NCI-H345 (cell line): ENCODE results near the gene DKC1.
"Not testable (repeated sequence)": the region's sequence is repeated elsewhere in the genome, so short reads cannot be mapped to it uniquely, and the experiment has no call there.

Source experiments
- DNase-seq: peaks from one replicate; lab custom pipeline; 2025; lab: John Stamatoyannopoulos, UW

DKC1 gene

DNA sequence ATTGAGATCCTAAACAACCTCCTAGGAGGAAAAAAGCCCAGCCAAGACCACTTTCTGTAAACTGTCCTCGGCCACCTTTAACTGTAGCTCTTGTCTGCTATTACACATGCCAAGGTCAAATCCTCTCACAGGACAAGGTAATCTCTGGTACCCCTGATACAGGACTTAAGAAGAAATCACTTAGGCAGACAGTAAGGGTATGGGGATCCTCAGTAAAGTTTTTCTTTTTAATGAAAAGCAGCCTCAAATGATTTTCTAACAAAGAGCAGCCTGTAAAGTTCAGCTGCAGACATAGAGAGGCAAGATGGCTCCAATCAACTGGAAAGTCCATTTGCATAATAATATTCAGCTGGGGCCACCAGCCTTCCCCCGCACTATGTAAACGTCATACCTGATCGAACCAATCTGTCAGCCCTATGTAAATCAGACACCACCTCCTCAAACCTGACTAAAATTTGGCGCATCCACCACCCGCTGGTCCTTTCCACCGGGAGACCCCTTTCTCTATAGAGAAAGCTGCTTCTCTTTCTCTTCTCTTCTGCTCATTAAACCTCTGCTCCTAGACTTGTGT, 57.2 kb downstream of the DKC1 start:
- DNase-seq = no peak

DNA sequence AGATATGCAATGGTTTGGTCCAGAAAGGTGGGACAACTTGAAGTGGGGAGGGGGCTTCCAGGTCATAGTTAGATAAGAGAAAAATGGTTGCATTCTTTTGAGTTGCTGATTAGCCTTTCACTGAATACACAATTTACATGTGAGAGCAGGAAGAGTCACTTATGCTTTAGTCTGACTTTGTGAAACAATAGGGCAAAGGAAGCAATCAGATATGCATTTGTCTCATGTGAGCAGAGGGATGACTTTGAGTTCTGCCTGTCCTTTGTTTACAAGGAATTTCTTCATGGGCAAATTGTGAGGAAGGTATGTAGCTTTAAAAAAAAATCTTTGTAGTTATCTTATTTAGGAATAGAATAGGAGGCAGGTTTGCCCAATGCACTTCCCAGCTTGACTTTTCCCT, 58.9 kb downstream of the DKC1 start:
- no peak for DNase-seq

DNA sequence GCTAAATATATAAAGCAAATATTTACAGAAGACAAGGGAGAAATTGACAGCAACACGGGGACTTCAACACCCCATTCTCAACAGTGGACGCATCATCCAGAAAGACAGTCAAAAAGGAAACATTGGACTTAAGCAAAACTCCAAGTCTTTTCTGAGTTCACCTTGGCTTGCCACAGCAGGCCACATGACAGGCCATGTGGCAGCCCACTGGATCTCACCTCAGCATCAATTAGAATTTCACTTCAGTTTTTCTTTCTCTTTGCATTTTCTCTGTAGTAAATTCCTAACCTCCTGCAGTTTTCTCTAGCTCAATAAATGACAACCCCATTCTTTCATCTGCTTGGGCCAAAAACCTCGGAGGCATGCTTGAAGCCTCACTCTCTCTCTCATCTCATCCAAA, 59.4 kb downstream of the DKC1 start:
- no peak for DNase-seq

DNA sequence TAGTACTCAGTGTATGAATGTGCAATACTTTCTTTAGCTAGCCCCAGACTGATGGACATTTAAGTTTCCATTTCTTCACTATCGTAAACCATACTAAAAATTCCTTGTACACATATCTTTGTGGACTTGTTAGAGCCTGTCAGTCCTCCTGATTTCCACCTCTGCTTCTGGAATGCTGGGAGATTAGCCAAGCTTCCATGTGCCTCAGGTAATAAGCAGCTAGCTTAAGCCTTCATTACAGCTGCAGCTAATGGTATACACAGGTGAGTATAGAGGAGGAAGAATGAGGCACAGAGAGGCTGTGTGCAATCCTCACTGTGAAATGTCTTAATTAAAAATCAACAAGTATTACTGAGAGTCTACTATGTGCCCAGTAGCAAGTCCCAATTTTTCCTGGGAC, 62.0 kb downstream of the DKC1 start:
- DNase-seq = no peak

- DNase-seq = not testable (repeated sequence)
Measured at GRCh38 chrX:154825586-154825985, 62.9 kb downstream of the DKC1 start.
